PFSK-1 (cell line): ENCODE results near the gene BABAM1.

ENCODE experiments used
- POLR2AphosphoS5 ChIP-seq: IDR thresholded peaks from 2 replicates; pipeline ENCODE4 v1.6.1; 2012; ENCODE audit warnings: low read depth, mild to moderate bottlenecking, control low read depth, low read length, moderate library complexity
- REST ChIP-seq, 2 experiments: IDR thresholded peaks; 2 replicates each; pipeline versions ENCODE4 v1.6.1 to v1.8.0; 2011 to 2012; ENCODE audit warnings: low read depth in 2 of 2, low read length in 2 of 2, control low read depth in 1 of 2, inconsistent platforms in 1 of 2, mild to moderate bottlenecking in 1 of 2, moderate library complexity in 1 of 2; ENCODE audit not compliant: insufficient read depth in 1 of 2
- SIN3A ChIP-seq: IDR thresholded peaks from 2 replicates; pipeline ENCODE4 v1.6.1; 2012; ENCODE audit warnings: mild to moderate bottlenecking, low read length, moderate library complexity, borderline replicate concordance; ENCODE audit not compliant: insufficient read depth
- TAF1 ChIP-seq: IDR thresholded peaks from 2 replicates; pipeline ENCODE4 v1.6.1; 2012; ENCODE audit warnings: low read length, control low read depth, borderline replicate concordance; ENCODE audit not compliant: insufficient read depth

GRCh38 chr19:17322854-17323253, 55.6 kb downstream of the BABAM1 start:
- TF ChIP-seq POLR2AphosphoS5, result no peak
- no peak for TF ChIP-seq SIN3A
- TF ChIP-seq TAF1, result no peak
- TF ChIP-seq REST (IDR thresholded peaks at IDR 0.05; ENCODE audit: insufficient read depth in 1 of 2, low read depth in 2 of 2, low read length in 2 of 2), result no peak
